ENCODE results near the gene CALY.
A peak's percentile ranks its signal among the peaks of the same experiment; 100 is the strongest.

Gene CALY

DNA sequence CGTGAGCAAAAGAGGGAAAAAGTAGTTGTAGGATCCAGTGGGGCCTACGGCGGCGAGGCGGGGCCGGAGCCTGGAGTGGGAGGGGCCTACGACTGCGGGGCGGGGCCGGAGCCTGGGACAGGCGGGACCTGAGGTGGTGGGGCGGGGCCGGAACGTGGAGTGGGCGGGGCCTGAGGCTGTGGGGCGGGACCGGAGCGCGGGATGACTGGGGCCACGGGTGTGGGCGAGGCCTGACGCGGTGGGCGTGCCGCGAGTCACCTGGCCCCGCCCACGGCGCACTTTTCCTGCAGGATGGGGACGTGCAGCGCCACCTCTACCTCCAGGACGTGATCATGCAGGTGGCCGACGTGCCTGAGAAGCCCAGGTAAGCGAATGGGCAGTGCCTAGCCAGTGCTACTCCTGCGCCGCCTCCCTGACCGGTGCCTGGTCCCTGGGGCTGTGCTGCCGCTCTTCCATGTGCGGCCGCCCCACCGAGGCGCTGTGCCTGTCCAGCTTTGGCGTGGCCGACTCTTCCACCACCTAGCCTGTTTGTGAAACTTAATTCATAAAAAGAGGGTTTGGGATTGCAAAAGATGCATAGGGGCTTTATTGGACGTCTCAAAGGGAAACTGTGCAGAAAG lies 27.5 kb downstream of the CALY start:
- peak; percentile 89 for DNase-seq

DNA sequence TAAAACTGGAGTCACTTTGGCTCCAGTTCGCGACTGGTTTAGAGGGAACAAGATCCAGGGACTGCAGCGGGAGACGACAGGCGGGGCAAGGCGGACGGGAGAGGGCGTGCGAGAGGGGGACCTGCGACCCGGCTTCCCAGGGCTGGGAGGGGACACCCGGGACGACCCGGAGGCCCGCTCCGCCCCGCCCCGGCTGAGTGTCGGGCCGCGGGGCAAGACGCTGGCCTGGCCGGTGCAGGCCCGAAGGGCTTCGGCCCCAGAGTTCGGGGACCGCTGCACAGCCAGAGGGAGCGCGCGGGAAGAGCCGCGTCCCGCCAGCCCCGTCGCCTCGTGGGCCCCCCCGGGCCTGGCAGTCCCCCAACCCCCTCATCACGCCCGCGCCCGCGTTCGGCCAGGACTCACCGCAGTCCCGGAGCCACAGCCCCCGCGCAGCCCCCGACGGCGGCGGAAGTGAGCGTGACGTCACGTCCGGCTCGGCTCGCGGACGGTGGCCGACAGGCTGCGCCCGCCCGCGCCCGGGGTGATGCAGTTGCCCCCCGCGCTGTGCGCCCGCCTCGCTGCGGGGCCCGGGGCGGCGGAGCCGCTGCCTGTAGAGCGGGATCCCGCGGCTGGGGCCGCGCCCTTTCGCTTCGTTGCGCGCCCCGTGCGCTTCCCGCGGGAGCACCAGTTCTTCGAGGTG lies 28.1 kb downstream of the CALY start, which contains the start of the genes TUBGCP2 and ZNF511:
TUBGCP2 (minus strand) TSS at position 452 of the 679 bp plus-strand sequence. CDS start 5,931 bp downstream, outside the sequence.
ZNF511 (plus strand) TSS at position 494 of the 679 bp plus-strand sequence; CDS start at position 524, 30 bp downstream.
- peak; percentile 86 for DNase-seq

DNA sequence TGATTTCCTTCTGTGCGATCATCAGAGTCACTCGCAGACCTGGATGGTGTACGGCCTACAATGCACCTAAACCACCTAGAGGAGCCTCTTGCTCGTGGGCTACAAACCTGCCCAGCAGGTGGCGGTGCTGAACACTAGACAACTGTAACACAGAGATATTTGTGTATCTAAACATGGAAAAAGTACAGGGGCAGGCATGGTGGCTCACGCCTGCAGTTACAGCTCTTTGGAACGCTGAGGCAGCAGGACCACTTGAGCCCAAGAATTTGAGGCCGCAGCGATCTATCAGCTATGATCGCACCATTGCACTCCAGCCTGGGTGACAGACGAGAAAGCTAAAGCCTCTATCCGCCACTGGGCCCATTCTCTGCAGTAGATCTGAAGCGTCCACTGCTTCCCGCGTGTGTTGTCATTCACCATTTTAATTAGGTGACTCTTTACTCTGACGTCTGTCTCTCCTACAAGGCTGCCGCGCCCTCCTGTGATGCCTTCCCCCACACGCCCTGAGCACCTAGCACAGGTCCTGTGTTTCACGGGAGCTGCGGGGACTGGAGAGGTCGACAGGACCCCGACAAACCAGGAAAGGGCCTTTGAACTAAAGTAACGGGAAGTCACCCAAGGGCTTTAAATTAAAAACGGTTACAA lies 28.8 kb downstream of the CALY start:
- DNase-seq = peak; percentile 92

DNA sequence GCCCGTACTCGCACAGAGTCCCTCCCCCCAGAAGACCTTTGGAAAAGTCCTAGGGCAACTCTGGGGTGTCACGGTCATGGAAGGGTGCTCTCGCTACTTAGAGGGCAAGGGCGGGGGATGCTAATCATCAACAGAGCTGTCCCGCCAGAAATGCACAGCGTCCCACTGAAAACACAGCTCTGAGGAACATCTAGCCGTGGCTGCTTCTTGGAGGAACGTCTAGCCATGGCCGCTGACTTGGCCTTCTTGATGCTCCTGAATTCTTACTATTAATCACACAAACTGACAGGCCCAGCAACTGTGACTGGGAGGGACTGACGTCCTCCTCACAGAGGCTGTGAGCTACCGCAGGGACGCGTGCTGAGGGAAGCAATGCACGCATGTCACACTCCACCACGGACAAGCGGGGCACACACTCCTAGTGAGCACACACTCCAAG lies 29.7 kb downstream of the CALY start:
- DNase-seq = no peak

DNA sequence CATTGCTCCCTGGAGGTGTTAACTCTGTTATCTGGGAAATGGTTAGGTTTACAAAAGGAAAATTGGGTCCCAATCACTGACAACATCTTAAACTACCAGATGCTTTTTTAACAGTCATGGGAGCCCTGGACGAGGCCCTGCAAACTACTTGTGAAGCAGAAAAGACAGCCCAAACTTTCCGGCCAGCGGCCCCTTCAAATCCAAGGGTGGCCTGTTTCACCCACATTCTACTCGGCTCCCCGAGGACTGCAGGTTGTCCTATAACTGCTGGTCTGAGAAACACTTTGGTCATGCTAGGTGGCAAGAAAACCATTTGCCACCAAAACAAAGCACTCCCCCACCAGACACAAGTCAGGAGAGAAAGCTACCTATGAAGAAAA lies 30.6 kb downstream of the CALY start:
- DNase-seq = no peak

DNA sequence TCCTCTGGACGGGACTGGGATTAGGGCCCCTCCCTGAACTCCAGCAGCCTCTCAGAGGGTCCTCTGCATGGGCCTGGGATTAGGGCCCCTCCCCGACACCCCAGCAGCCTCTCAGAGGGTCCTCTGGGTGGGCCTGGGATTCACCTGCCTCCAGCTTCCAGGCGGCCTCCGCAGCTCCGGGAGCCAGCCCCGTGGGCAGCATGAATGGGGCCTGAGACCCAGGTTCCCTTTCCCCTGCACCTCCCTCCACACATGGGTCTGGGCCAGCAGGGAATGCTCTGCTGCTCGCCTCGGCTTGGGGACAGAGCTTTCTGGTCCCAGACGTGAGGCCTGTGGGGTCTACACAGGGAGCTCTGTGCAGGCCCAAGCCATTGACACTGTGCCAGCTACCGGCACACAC lies 33.5 kb downstream of the CALY start:
- DNase-seq = no peak

DNA sequence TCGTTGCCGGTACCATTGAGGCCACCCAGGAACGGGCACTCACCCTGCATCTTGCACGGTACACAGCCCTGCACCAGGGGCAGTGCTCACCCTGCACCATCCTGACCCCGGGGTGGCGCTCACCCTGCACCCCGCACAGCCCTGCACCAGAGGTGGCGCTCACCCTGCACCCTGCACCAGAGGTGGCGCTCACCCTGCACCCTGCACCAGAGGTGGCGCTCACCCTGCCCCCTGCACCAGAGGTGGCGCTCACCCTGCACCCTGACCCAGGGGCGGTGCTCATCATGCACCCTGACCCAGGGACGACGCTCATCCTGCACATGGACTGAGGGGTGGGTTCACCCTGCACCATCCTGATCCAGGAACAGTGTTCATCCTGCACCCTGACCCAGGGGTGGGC lies 34.5 kb downstream of the CALY start:
- DNase-seq = no peak

DNA sequence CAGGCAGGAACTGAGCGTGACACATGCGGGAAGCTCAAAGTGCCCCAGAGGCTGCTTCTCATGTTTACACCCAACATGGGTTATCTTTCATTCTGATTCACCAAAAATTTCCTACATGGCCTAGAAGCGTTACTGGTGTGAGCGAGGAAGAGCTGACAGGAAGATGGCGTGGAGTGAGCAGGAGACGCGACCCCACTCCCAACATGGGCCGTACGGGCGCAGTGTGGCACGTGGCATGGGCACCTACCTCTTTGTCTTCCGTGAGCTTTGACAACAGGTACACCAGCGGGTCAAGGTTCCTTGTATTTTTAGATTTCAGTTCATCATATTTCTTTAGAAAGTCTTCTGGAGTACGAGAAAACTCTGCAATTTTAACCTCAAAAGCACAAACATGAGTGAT lies 37.0 kb downstream of the CALY start:
- no peak for DNase-seq

DNA sequence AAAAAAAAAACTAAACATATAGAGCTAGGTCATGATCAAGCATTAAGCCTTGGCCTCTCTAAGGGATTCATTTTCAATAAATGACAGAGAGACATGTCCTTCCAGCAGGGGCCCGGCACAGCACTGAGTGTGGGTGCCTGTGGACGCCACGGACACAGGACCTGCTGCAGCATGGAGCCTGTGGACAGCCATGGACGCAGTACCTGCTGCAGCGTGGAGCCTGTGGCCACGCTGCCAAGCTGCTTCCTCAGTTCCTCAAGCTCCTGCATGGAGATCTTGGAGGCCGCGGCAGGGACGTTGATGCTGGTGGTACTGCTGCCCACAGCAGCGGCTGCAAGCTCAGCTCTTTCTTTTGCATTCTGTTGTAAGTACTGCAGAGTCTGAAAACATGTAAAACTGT lies 37.5 kb downstream of the CALY start:
- DNase-seq = no peak

DNA sequence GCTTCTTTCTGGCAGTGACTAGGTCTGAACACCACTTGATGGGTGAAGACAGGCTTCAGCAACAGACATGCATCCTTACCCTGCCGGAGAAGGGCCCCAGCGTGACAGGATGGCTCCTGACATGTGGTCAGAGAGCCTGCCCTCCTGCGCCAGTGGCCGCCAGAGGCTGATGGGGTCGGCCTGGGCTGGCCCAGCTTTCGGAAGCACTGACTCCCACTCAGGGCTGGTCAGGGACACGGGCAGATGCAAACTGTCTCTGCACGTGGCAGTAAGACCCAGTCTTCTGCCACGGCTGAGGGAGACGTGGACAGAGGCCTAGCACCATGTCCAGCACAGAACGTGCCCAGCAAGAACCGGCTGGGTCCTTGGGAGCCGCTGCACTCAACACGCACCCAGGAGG lies 38.2 kb downstream of the CALY start:
- no peak for DNase-seq

DNA sequence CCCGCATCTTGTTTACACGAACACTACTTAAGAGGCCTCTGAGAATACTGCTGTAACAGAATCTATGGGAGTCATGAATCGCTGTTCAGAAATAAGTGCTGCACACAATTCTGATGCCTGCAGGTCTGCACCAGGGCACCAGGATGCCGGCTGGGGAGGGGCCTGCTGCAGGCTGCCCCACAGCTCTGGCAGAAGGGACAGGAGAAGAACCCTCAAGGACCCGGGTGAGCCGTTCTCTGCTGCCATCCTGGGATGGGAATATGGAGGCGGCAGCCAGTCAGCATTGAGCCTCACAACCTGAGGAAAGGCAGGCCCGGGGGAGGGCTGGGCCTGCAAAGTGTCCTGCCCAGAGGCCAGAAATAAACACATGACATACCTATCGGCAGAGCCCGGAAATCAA lies 39.2 kb downstream of the CALY start:
- no peak for DNase-seq

DNA sequence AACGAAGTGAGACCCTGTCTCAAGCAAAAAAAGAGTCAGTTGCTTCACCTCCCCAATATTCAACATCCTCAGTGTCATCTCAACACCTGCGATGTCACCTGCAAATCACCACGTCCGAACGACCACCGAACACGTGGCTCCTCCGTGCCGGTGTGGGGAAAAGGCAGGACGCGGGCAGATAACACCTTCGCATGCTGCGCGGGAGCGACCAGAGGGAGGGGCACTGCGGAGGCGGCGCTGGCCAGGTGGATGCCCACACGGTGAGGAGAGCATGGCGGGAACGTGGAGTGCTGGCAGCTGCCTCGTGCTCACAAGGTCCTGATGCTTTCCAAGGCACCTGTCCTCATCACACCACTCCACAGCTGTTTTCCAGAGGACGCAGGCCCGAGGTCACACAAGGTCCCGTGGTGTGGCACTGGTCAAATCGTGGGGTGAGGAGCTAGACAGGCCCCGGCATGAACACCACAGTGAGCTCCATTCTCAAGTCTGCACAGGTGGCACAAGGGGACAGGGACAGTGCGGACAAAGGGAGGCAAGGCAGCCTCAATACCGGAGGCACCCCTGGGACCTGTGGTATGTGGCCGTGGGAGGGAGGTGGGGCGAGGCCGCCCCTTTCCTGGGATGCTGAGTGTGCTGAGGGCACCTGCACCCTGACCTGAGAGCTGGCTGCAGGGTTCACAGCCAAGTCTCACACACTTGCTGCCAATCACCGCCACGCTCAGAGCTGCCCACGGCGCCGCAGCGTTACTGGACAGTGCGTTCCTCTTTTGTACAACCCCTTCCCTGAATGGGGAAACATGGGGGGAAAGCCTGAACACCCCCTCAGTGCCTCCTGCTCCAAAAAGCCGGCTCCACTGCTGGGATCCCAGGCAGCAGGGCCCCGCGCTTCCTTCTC lies 41.0 kb downstream of the CALY start:
- no peak for DNase-seq

DNA sequence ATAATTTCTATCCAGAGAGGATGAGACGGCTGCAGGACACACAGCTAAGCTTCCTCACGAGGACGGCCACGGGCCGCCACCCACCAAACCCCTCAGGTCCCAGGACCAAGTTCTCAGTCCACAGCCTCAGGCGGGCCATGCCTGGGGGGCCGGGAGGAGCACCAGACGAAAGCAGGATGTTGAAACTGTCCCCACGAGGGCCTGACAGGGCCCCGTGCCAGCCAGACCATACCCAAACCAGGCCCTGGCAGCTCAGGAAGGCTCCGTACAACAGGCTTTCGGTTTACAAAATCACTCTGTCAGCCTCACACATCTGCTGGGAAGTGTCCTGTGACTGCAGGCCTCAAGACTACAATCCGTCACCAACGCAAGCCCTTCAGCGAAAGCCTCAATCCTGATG lies 42.5 kb downstream of the CALY start:
- no peak for DNase-seq

DNA sequence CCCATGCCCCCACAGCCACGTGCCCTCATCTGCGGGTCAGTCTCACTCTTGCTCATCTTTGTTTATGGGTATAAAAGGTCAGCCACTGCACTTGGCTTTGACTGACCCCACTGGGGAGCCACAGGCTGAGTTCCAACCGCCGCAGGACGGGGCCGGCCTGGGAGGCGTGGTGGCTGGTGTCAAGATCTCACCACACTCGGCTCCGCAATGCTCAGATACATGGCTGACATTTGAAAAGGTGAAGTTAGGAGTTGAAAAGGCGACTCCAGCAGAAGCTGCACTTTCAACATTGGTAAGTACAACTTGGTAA lies 42.9 kb downstream of the CALY start:
- DNase-seq = no peak

DNA sequence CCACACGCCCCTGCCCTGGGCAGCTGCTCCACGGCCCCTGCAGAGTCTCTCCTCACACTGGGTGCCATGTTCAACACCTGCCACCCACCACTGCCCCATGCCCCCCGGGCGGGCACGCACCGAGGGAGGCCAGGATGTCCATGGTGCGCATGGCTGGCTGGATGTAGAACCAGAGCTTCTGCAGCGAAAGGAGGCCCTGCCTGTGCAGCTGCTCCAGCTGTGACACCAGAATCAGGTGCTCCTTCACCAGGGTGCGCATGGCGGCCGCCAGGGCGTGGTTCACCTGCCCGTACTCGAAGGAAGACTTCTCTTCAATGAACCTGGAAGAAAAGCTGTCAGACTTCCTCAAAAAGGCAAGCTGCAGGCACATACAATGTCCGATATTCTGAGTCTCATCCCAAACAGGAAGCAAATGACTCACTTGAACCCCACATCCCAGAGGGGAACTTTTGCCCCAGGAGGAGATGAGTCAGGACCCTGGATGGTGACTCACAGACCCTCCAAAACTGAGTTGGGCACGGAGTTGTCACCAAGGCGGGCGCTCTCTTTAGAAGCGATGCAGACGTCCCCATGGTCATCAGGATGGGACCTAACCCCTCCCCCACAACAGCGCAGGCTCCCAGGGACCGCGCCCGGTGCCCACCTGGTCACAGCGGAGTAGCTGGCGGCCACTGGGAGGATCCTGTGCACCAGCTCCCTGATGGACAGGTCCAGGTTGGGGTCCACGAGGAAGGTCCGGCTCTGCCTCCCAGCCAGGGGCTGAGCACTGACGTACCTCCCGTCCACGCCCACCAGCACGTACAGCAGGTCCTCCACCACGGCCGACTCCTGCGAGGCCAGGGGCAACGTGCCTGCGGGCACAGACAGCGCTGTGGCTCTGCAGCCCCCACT lies 43.5 kb downstream of the CALY start:
- DNase-seq = no peak

DNA sequence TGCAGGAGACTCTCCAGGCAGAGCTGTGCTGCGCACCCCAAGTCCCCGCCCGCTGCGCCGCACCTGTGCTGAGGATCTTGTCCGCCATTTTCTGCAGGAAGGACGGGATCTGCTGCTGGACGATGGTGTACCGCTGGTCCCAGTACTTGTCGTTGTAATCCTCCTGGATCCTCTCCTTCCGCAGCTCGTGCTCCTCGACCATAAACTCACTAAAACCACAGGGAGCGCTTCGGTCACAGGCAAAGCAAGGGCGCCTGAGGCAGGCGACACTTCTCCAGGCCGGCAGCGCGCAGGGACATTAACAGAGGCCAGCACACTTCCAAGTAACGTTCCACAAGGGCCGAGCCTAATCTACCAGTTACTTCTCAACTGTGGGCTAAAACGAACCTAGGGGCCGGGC lies 46.9 kb downstream of the CALY start:
- no peak for DNase-seq

DNA sequence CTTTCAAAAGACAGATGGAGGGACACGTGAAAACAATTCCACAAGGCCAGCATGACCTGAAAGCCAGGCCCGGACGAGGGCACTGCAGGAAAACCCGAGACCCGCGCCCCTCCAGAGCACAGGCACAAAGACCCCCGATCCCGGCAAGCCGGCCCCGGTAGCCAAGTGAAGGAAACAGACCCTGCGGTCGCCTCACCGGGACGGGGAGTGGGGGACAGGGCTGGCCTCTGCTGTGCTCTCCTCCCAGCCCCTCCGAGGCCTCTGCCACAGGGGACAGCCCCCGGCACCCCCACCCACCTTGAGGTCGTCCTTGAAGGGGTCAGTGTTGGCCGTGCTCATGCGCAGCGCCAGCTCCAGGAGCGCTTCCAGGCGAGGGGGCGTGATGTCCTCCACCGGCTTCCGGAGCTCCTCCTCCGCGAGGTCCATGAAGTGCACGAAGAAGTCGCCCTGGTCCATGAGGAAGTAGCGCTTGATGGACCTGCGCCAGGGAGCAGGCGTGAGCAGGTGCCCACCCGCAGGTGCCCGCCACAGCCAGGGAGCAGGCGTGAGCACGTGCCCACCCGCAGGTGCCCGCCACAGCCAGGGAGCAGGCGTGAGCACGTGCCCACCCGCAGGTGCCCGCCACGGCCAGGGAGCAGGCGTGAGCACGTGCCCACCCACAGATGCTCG lies 48.7 kb downstream of the CALY start:
- no peak for DNase-seq

DNA sequence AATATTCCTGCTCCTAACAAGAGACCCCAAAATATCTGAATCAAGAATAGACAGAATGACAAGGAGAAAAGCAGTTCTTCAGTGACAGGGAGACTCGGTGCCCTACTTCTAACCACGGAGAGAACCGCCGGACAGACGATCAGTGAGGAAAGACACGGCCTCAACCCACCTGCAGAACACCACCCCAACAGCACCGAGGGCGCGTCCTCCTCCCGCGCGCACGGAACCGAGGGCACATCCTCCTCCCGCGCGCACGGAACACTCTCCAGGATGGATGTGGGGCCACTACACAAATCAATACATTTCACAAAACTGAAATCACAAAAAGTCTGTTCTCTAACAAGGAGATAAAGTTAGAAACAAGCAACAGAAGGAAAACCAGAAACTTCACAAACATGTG lies 50.3 kb downstream of the CALY start:
- DNase-seq = no peak

DNA sequence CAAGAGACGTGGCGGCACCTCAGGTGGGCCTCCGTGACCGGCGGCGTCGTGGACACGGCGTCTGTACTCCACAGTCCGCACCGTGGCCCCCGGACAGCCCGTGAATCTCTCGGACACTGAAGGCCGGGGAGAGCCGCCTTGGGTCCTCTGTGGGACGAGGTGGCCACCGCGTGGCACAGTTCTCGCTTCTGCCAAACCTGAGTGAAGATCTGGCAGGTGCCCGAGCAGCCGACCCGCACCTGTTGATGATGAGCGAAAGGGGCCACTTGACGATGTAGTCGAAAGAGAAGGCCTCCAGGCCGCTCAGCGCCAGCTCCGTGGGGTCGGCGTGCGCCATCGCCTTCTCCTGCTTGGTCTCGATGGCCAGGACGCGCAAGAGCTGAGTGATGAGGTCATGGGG lies 51.5 kb downstream of the CALY start:
- DNase-seq = no peak

DNA sequence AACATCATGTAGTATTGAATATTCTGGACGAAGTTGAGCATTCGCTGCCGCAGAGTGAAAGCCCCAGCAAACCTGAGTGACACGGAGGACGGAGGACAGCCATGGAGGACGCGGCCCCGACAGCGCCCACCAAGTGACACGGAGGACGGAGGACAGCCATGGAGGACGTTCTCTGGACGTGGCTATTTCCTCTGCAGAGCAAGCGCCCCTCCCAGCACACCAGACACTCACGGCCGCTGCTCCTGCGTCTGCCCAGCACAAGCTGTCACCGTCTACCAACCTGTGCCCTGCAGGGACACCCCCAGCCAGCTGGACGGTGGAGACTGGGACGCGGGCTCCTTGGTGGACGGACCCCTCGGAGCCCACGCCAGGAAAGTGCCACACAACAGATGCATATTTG lies 52.8 kb downstream of the CALY start:
- DNase-seq = no peak

DNA sequence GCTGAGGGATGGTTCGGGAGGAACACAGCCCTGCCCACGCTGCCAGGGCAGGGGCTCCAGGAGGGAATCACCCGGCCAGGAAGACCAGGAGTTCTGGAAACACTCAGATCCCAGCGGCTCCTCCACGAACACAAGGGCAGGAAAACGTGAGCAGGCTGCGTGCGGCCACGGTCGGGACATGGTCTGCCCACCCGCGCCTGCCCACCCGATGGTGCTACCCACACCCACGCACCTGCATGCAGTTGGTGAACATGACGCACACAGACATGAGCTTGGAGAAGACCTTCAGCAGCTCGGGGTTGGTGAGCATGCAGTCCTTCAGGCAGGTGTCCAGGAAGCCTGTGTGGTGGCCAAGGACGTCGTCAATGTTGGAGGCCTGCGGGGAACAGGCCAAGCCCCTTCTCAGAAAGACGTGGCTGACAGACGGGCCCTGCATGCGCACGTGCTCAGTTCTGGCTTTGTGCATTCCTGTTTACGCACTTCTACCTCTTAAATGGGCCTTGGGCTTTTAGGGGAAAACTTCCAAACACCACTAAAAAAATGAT lies 53.8 kb downstream of the CALY start:
- no peak for DNase-seq

Measured in CD4-positive, alpha-beta T cell treated with Interleukin-6 for 4 hours (primary cell).